GM08714 (cell line): ENCODE results near the gene KIF1A.

Experiments used
- H3K4me3 ChIP-seq: fragments of 200-500 bp; sonication (Bioruptor generic); 2 replicates; pipeline ENCODE4 v1.5.1; 2014; ENCODE audit warnings: mild to moderate bottlenecking, low read length, inconsistent platforms
- ZNF274 ChIP-seq: IDR thresholded peaks from 2 replicates; pipeline ENCODE4 v1.6.1; 2012; ENCODE audit warnings: mild to moderate bottlenecking, low read depth, low read length

Gene KIF1A

DNA sequence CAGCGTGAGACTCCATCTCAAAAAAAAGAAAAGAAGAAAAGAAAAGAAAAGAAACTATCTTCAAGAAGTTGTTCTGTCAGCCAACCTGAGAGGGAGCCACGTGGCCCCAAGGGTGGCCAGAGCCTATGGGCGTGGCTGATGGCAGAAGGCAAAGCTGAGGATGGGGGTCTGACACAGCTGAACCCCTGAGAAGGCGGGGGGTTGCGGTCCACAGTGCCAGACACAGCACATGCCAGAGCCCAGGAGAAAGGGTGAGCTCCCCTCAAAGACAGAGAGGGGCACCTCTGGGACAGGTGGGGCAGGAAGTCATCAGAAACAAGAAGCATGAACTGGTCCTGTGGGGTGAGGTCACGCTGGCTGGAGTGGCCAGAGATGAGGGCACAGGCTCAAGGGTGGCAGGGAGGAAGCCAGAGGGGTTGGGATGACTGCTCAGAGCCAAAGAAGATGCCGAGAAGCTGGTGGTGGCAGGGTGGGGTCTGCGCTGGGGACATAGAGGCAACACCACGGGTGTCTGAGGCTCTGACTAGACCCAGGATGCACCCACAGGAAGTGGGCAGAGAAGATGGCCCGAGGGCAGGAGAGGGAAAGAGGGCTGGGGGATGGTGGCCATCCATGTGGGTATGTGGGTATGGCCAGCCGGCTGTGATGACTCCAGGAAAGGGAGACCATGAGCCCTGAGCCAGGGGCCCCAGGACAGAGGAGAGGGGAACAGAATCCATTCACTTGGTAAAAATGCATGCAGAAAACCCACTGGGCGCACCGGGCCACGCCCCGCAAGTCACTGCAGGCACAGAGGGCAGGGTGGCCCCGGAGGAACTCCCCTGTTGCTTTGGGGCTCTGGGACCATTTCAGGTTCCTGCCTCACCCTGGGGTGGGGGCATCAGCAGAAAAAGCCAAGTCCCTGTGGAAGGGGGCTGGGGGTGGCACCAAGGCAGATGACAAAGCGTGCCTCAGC is 8.4 kb downstream of the KIF1A start:
- TF ChIP-seq ZNF274: no peak
- no peak overlapping the region for H3K4me3 ChIP-seq

GRCh38 chr2:240810621-240811020 is 9.4 kb downstream of the KIF1A start:
- no peak overlapping the region for H3K4me3 ChIP-seq
- TF ChIP-seq ZNF274: no peak

DNA sequence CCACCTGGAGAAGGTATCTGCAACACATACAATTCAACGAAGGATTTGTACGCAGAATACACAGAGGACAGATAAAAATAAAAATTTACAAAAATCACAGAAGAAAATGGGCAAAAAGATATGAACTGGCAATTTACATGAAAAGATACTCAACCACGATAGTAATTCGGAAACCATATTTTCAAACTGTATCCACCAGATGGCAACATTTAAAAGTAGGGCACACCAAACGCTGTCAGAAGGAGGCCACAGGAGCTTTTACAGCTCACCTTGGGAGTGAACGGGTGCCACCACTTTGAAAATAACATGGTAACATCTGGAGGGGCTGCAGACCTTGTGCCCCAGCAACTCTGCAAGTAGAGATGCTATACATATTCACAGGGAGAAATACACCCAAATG is 9.8 kb downstream of the KIF1A start:
- no peak overlapping the region for H3K4me3 ChIP-seq
- no peak for TF ChIP-seq ZNF274

DNA sequence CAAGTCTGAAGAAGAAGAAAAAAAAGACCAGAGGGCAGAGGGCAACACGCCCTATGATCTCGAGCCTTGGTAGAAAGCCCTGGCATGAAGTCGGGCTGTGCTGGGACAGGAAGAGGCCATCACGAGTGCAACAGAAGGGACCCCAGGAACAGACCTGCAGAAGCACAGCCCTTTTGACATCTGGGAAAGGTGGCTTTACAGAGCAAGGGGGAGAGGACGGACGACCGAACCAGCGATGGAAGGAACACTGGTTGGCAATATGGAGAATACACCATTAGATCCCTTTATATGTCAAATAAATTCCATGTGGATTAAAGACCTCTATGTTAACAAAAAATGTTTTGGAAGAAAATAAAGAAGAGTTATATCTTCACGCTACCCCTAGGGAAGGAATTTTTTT is 10.7 kb downstream of the KIF1A start:
- no peak overlapping the region for H3K4me3 ChIP-seq
- TF ChIP-seq ZNF274: no peak

DNA sequence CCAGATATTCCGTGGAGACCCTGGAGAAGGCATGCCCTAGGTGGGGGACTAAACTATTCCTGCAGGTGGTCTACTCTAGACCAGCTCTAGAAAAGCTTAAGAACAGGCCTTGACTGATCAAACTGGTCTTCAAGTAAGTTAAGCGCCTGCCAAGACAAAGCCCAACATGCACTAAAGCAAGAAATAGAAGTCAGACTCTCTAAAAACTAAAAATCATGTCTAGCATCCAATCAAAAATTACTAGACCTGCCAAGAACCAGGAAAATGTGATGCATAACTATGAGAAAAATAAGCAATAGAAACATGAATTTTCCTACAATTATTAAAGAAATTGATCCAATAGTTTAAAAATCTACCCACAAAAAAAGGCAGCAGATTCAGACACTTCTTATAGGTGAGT is 13.6 kb downstream of the KIF1A start:
- TF ChIP-seq ZNF274: no peak
- H3K4me3 ChIP-seq: no peak overlapping the region

DNA sequence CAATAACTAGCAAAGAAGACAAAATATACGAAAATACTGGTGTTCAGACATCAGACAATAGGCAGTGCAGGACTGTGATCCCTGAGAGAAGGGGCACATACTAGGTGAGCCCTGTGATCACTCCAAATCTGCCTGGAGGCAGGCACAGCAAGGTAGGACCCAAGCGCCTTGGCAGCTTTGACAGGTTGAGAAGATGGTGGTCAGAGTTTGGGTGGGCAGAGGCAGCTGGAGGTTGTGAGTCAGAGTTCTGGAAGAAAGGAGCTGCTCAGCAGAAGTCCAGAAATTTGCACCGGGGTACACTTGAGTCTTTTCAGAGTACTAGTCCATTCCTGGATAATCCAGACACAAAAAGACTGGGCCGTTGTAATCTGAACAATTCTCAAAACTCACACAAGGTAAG is 14.0 kb downstream of the KIF1A start:
- TF ChIP-seq ZNF274: no peak
- H3K4me3 ChIP-seq: no peak overlapping the region

DNA sequence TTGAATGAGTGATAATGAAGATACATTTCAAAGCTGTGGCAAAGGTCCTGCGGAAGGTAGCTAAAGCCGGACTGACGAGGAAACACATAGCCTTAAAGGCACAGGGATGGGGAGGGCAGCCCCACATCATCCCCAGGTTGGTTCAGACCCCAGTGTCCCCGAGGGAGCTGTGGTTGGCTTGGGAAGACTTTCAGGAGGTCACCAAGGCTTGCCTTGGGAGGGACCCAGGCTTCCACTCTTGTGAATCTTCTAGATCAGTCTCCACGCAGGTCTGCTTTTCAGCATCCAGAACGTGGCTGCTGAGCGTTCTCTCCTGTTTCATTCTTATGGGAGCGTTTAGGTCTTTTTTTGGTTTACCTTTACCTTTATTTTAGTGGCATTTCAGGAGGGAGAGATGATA is 16.8 kb downstream of the KIF1A start:
- no peak overlapping the region for H3K4me3 ChIP-seq

GRCh38 chr2:240799033-240799820 is 20.8 kb downstream of the KIF1A start:
- no peak overlapping the region for H3K4me3 ChIP-seq
- no peak for TF ChIP-seq ZNF274

More for the DNA sequence above, 16.8 kb downstream of the KIF1A start:
- TF ChIP-seq ZNF274: no peak

DNA sequence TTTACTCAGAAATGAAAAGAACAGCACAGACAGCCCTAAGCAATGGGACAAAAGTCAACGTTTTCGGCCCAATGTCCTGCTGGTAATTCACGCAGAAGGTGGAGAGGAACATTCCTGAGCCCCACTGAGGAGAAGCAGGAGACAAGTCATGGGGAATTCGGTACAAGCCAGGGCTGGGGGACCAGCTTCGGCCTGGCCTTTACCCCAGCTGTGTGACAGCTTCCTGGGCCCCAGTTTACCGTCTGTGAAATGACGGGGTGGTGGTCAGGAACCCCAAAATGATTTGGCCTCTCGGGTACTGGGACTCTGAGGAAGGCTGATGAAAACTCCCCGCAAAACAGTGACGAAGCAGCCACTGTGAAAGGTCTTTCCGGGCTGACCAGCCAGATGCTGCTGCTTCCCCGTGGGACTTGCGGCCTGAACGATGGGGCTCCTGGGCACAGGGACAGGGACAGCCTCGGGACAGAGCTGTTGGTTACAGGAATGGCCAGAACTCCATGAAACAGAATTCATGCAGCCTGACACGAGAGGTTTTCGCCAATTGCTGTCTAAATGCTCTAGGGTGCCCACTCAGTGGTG is 21.6 kb downstream of the KIF1A start:
- H3K4me3 ChIP-seq: no peak overlapping the region
- no peak for TF ChIP-seq ZNF274

DNA sequence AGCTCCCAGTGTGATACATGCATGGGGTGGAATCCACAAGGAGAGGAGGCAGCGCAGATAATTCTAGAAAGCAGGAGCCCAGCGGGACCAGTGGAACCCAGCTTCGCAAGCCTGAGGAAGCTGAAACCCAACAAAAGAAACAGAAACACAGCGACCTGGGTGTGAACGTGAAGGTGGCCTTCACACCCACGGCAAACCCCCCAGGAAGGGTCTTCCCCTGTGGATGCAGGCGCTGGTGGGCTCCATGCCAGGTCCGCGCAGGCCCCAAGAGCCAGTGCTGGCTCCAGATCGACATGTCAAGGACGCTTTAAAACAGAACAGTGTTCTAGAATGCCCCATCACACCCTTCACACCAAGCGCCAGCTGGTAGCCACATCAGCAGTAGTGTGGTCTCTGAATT is 22.1 kb downstream of the KIF1A start:
- no peak for TF ChIP-seq ZNF274
- H3K4me3 ChIP-seq: no peak overlapping the region

GRCh38 chr2:240797500-240797895 is 22.5 kb downstream of the KIF1A start:
- TF ChIP-seq ZNF274: no peak
- H3K4me3 ChIP-seq: no peak overlapping the region

DNA sequence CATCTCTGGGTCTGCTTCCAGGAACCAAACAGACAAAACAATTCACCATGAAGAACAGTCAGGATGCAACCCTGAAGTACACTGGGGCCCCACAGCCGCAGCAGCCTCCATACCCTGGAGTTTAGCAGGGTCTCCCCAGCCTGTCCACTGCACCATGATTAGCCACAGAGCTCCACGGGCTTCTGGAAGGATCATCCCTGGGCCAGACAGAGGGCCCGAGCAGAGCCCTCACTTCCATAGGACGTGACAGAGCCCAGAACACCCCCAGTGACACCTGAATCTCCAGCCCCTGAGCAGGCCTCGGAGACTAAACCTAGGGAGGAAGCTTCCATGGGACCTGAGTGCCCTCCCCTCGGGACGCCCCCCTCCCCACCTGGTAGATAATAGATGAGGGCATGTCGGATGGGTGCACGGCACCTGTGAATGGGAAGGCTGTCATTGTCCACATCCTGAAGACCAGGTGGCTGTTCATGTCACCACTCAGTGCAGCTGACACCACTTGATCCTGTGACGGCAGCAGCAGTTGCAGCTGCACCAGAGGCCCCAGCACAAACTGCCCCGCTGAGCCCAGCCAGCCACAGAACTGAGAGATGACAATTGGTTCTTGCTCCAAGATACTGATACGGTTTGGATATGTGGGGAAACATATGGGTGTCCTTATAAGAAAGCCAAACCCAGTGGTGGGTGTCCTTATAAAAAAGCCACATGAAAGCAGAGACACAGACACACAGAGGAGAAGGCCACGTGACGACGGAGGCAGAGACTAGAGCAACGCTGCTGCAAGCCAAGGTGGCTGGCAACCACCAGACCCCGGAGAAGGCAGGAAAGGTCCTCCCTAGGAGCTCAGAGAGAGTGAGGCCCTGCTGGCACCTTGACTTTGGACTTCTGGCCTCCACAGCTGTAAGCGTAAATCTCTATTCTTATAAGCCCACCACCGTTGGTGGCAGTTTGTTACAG is 23.2 kb downstream of the KIF1A start:
- no peak overlapping the region for H3K4me3 ChIP-seq
- no peak for TF ChIP-seq ZNF274

DNA sequence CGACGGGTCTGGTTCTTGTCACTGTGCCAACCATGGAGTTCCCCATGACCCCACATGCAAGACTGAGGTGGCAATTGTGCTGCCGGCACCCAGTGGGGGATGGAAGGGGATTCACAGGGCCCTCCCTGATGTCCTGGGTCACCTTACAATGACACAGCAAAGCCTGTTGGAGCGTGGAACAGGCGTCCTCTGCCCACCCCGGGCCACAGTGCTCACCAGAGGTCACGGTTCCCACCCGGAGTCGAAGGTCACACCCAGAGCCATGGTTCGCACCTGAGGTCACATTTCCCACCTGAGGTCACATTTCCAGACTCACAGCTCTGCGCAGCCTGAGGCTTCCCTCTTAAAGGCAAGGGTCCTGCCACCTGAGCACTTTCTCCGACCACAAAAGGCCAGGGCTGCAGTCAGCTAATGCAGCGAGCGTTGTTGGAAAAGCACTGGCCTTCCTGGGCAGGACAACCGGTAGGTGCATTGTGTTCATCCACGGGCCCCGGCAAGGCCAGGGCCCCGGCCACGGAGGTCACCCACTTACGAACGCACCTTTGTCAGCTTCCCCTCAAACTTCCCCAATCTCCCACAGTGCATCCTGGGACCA is 24.0 kb downstream of the KIF1A start:
- TF ChIP-seq ZNF274: no peak

More for the DNA sequence above, 24.0 kb downstream of the KIF1A start:
- H3K4me3 ChIP-seq: no peak overlapping the region
